Keratinocyte (primary cell): ENCODE data around the gene MICU2.

Source experiments
- EZH2 ChIP-seq: IDR thresholded peaks from one replicate; pipeline ENCODE4 v1.6.1; 2012; ENCODE audit warnings: inconsistent platforms, mild to moderate bottlenecking, low read length, moderate library complexity
- TF ChIP-seq, protein P1 (sequence below), 3 experiments: IDR thresholded peaks in 1 of 3; conservative IDR thresholded peaks in 1 of 3; optimal IDR thresholded peaks in 1 of 3; 2 replicates in 2 of 3; 3 replicates in 1 of 3; pipeline versions ENCODE3 to v1.5.1; 2011; ENCODE audit warnings: low read length in 3 of 3, mild to moderate bottlenecking in 3 of 3, moderate library complexity in 2 of 3, control low read depth in 1 of 3, inconsistent platforms in 1 of 3; ENCODE audit not compliant: insufficient read depth in 2 of 3; ENCODE audit errors: extremely low read depth in 1 of 3

DNA sequence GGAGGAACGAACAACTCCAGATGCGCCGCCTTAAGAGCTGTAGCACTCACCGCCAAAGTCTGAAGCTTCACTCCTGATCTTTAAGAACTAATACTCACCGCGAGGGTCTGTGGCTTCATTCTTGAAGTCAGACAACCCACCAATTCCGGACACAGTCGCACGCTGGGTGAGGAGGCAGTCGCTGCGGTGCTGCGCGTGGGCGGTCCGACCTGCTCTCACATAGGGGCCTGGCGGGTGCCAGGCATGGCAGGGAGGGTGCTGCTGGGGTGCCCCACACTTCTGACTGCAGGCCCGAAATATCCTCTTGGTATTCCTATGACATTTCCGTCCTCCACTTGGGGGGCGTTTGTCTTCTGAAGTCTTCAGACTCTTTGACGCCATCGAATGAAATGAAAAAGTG is 7.4 kb upstream of the MICU2 start:
- TF ChIP-seq, protein P1, sequence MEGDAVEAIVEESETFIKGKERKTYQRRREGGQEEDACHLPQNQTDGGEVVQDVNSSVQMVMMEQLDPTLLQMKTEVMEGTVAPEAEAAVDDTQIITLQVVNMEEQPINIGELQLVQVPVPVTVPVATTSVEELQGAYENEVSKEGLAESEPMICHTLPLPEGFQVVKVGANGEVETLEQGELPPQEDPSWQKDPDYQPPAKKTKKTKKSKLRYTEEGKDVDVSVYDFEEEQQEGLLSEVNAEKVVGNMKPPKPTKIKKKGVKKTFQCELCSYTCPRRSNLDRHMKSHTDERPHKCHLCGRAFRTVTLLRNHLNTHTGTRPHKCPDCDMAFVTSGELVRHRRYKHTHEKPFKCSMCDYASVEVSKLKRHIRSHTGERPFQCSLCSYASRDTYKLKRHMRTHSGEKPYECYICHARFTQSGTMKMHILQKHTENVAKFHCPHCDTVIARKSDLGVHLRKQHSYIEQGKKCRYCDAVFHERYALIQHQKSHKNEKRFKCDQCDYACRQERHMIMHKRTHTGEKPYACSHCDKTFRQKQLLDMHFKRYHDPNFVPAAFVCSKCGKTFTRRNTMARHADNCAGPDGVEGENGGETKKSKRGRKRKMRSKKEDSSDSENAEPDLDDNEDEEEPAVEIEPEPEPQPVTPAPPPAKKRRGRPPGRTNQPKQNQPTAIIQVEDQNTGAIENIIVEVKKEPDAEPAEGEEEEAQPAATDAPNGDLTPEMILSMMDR (optimal IDR thresholded peaks at IDR 0.05 in 1 of 3, IDR thresholded peaks at IDR 0.05 in 1 of 3, conservative IDR thresholded peaks at IDR 0.05 in 1 of 3; ENCODE audit: extremely low read depth in 1 of 3, insufficient read depth in 2 of 3, low read length in 3 of 3) = no peak
- no peak for TF ChIP-seq EZH2
